Smooth muscle cell (in vitro differentiated cells): ENCODE data around the gene MINDY1. TPM values are rescaled to one million over a fixed set of nuclear protein-coding genes. Genes with fewer than 3 reads are reported as not detected.
A peak's percentile ranks its signal among the peaks of the same experiment; 100 is the strongest.

ENCODE experiments used
- DNase-seq: peaks from one replicate; lab custom pipeline; 2025; ENCODE audit not compliant: unreplicated experiment; lab: John Stamatoyannopoulos, UW
- H2AFZ ChIP-seq: fragments of 200-600 bp; sonication (generic); 2 replicates; pipeline ENCODE4 v1.6.0; 2016; ENCODE audit warnings: antibody characterized with exemption, low read depth, mild to moderate bottlenecking
- H3F3A ChIP-seq: fragments of 200-600 bp; sonication (generic); 2 replicates; pipeline ENCODE4 v1.6.0; 2017; ENCODE audit warnings: antibody characterized with exemption, low read depth
- H3K27ac ChIP-seq: fragments of 200-600 bp; sonication (generic); 2 replicates; pipeline ENCODE4 v1.5.1; 2016; ENCODE audit warnings: low read depth, mild to moderate bottlenecking
- H3K27me3 ChIP-seq: fragments of 200-600 bp; sonication (generic); 2 replicates; pipeline ENCODE4 v1.6.1; 2016; ENCODE audit warnings: low read depth, mild to moderate bottlenecking
- H3K36me3 ChIP-seq: fragments of 200-600 bp; sonication (generic); 2 replicates; pipeline ENCODE4 v1.5.1; 2016; ENCODE audit warnings: low read depth
- H3K4me1 ChIP-seq: fragments of 200-600 bp; sonication (generic); 2 replicates; pipeline ENCODE4 v1.5.1; 2016; ENCODE audit warnings: low read depth
- H3K4me2 ChIP-seq: fragments of 200-600 bp; sonication (generic); 2 replicates; pipeline ENCODE4 v1.6.0; 2016; ENCODE audit warnings: mild to moderate bottlenecking
- H3K4me3 ChIP-seq: fragments of 200-600 bp; sonication (generic); 2 replicates; pipeline ENCODE4 v1.5.1; 2016; ENCODE audit warnings: mild to moderate bottlenecking
- H3K79me2 ChIP-seq: fragments of 200-600 bp; sonication (generic); 2 replicates; pipeline ENCODE4 v1.6.0; 2016; ENCODE audit warnings: low read depth, mild to moderate bottlenecking
- H3K9ac ChIP-seq: fragments of 200-600 bp; sonication (generic); 2 replicates; pipeline ENCODE4 v1.6.0; 2016; ENCODE audit warnings: low read depth
- H3K9me3 ChIP-seq: fragments of 200-600 bp; sonication (generic); replicated peaks from 2 replicates; pipeline ENCODE4 v1.5.1; 2016; ENCODE audit warnings: low read depth
- H4K20me1 ChIP-seq: fragments of 200-600 bp; sonication (generic); 2 replicates; pipeline ENCODE4 v1.6.0; 2016; ENCODE audit warnings: low read depth
- WGBS: methylation state at CpG from one replicate; pipeline ENCODE4 v1.1.7; 2016; ENCODE audit warnings: low lambda C conversion rate; 5-methylcytosine and 5-hydroxymethylcytosine counted together
- polyA plus RNA-seq: library from polyadenylated mRNA; unstranded; fragments of >200 nt; fragmentation: Nextera tagmentation; extraction: Ambion mirVana; gene quantifications from 2 replicates; pipeline ENCODE4 v1.2.1, GENCODE V29; 2016
- total RNA-seq: library from RNA; depleted of rRNA; stranded (reverse); fragments of >200 nt; gene quantifications from 2 replicates; pipeline ENCODE4 v1.2.3, GENCODE V29; 2014
- TF ChIP-seq, protein P1 (sequence below): fragments of 200-600 bp; sonication (generic); IDR thresholded peaks from 2 replicates; pipeline ENCODE4 v1.5.1; 2017; ENCODE audit warnings: borderline replicate concordance, mild to moderate bottlenecking, antibody characterized with exemption; ENCODE audit not compliant: insufficient read depth, poor library complexity, severe bottlenecking

The MINDY1 gene
- total and polyA plus RNA-seq, 2 experiments from 2014 or later = 2.4 to 3.2 TPM

DNA sequence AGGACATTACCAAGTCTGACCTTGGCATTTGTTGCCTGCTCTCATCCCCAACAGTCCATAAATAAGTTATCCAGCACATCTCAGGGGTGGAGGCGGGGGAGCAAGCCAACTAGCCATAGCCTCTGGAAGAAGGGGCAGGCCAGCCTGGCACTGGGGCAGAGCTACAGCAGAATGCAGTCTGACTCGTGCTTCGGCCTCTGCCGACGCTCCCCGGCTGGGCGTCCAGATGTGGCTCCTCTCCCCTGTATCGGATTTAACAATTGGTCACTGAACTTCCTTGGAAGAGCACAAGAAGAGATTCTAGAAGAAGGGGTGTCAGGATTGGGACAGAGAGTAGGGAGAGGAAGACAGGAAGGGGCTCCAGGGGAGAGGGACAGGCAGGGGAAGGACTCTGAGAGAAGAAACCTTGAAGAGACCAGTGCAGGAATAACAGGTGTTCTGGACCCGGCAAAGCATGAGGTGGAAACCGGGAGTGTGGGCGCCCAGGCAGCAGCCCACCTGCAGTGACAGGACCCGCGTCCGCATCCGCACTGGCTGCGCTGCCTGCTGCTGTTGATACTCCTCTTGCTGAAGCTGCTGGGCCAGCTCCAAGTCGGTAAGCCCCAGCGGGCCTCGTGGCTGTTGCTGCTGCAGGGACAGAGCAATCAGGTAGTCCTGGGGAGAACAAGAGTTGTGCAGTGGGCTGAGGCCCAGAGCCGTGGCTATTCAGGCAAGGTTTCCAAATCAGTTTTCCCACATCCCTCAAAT is 9.4 kb downstream of the MINDY1 start:
- Histone ChIP-seq H4K20me1 (no peaks in the 10 kb centered on the region), H3K9ac (no peak overlapping the region), H3K27me3 (no peaks in the 10 kb centered on the region), H3K4me3 (no peak overlapping the region), H3K4me1 (peaks cover 3% of the 10 kb centered on the region), H3K9me3 (no peaks in the 10 kb centered on the region), H3K27ac (no peak overlapping the region), H3K79me2 (no peaks in the 10 kb centered on the region), H3K4me2 (no peak overlapping the region), H3K36me3 (no peaks in the 10 kb centered on the region), H2AFZ (no peak overlapping the region), H3F3A (peaks cover 11% of the 10 kb centered on the region)
- DNase-seq = no peak
- WGBS = 91% methylated on average over 20 of the region's 20 CpGs
- TF ChIP-seq, protein P1, sequence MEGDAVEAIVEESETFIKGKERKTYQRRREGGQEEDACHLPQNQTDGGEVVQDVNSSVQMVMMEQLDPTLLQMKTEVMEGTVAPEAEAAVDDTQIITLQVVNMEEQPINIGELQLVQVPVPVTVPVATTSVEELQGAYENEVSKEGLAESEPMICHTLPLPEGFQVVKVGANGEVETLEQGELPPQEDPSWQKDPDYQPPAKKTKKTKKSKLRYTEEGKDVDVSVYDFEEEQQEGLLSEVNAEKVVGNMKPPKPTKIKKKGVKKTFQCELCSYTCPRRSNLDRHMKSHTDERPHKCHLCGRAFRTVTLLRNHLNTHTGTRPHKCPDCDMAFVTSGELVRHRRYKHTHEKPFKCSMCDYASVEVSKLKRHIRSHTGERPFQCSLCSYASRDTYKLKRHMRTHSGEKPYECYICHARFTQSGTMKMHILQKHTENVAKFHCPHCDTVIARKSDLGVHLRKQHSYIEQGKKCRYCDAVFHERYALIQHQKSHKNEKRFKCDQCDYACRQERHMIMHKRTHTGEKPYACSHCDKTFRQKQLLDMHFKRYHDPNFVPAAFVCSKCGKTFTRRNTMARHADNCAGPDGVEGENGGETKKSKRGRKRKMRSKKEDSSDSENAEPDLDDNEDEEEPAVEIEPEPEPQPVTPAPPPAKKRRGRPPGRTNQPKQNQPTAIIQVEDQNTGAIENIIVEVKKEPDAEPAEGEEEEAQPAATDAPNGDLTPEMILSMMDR = no peak

DNA sequence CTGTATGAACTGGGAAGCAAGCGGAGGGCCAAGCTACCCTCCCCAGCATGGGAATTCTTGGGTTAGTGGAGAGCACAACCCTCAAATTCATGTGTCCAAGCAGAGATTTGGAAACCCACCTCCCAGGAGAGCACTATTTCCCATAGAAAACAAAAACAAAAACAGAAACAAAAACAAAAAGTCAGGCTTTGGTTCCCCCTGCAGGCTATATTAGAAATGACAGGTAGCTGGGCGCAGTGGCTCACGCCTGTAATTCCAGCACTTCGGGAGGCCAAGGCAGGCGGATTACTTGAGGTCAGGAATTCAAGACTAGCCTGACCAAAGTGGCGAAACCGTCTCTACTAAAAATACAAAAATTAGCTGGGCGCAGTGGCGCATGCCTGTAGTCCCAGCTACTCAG is 10.8 kb downstream of the MINDY1 start:
- Histone ChIP-seq H3K79me2 (no peaks in the 10 kb centered on the region), H3K9me3 (no peaks in the 10 kb centered on the region), H3K36me3 (no peaks in the 10 kb centered on the region), H3F3A (peaks cover 11% of the 10 kb centered on the region), H4K20me1 (no peaks in the 10 kb centered on the region), H3K4me2 (peak overlapping the region; percentile 12), H3K4me1 (peaks cover 3% of the 10 kb centered on the region), H3K9ac (no peak overlapping the region), H3K27me3 (no peaks in the 10 kb centered on the region), H2AFZ (no peak overlapping the region), H3K4me3 (no peak overlapping the region), H3K27ac (no peak overlapping the region)
- DNase-seq = peak; percentile 9
- 21% methylated on average over 9 of the region's 9 CpGs for WGBS
- TF ChIP-seq, protein P1 = peak; percentile 86

DNA sequence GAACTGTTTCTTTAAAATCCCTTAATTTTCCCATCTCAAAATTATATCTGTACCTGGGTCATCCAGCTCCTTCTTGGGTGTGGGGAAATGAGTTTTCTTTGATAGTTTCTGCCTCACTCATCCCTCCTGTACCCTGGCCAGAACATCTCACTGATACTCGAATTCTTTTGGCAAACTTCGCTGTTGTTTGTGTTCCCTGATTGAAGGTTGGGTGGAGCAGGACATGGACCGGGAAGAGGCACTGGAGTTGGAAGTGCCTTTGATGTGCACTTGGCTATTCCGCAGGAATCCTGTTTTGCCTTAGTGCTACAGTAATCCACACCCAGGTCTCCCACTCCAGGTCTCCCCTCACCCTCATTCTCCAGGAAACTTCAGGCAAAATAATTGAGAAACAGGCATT is 11.2 kb downstream of the MINDY1 start:
- Histone ChIP-seq H3K9ac (no peak overlapping the region), H3F3A (peaks cover 11% of the 10 kb centered on the region), H3K27me3 (no peaks in the 10 kb centered on the region), H3K79me2 (no peaks in the 10 kb centered on the region), H3K4me3 (no peak overlapping the region), H3K4me2 (peak overlapping the region; percentile 12), H2AFZ (no peak overlapping the region), H3K4me1 (peaks cover 3% of the 10 kb centered on the region), H4K20me1 (no peaks in the 10 kb centered on the region), H3K27ac (no peak overlapping the region), H3K36me3 (no peaks in the 10 kb centered on the region), H3K9me3 (no peaks in the 10 kb centered on the region)
- TF ChIP-seq, protein P1 = no peak
- DNase-seq = no peak
- WGBS = 59% methylated on average over 4 of the region's 4 CpGs

DNA sequence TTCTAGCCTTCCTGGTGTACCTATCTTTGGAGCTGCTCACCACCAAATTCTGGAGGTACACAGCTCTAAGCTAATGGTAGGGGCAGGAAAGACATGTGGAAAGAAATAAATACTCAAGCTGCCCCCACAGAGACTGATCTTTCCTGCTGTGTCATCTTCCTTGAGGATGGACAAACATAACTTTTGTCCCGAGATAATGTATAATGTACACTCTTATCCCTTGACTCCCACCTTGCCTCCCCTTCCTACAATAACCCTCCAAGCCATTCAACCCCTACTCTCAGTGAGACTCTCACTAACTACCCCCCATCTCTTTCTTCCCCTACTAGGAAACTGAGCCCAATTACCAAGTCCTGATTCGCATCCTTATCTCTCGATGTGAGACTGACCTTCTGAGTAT is 12.5 kb downstream of the MINDY1 start:
- H3K4me3 ChIP-seq = no peak overlapping the region

More for the DNA sequence above, 12.5 kb downstream of the MINDY1 start:
- Histone ChIP-seq H3K9ac (no peak overlapping the region), H3K4me2 (no peak overlapping the region), H3F3A (peaks cover 5% of the 10 kb centered on the region), H2AFZ (no peak overlapping the region), H3K4me1 (no peaks in the 10 kb centered on the region), H3K27me3 (no peaks in the 10 kb centered on the region), H3K79me2 (no peaks in the 10 kb centered on the region), H3K36me3 (no peaks in the 10 kb centered on the region), H3K9me3 (no peaks in the 10 kb centered on the region), H3K27ac (no peak overlapping the region), H4K20me1 (no peaks in the 10 kb centered on the region)
- DNase-seq = no peak
- 85% methylated on average over 3 of the region's 3 CpGs for WGBS
- TF ChIP-seq, protein P1 = no peak
